GM10248 (cell line): ENCODE data around the gene DBI.

Source experiments
- CTCF ChIA-PET: fragments of 300-600 bp; sonication (Branson Sonifier 250); formaldehyde crosslinking; extraction: SDS; loops from one replicate; lab custom pipeline; 2021; ENCODE audit warnings: antibody characterized with exemption; lab: Yijun Ruan, JAX
- POLR2A ChIA-PET: fragments of 350-650 bp; sonication (Branson Sonifier 250); formaldehyde crosslinking; extraction: SDS; loops from one replicate; lab custom pipeline; 2020; ENCODE audit warnings: antibody characterized with exemption; lab: Yijun Ruan, JAX
- DNase-seq: peaks from one replicate; pipeline ENCODE4 v3.0.0; 2012; ENCODE audit errors: extremely low spot score
- TF ChIP-seq, protein P1 (sequence below): IDR thresholded peaks from 2 replicates; pipeline ENCODE4 v1.5.1; 2012; ENCODE audit warnings: mild to moderate bottlenecking, low read depth; ENCODE audit errors: extremely low read depth, missing control alignments, control extremely low read depth

DBI gene

DNA sequence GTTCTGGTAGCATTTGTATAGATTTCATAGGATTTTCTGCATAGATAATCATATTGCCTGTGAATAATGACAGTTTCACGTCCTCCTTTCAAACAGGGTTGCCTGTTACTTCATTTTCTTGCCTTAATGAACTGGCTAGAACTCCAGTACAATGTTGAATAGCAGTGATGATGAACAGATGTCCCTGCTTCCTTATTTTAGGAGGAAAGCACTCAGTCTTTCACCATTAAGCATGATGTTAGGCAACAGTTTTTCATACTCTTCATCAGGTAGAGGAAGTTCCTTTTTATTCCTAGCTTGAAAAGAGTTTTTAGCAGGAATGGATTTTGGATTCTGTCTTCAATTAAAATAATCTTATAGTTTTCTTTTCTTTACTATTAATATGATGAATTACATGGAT lies 39.8 kb upstream of the DBI start:
- DNase-seq: no peak
- CTCF ChIA-PET: no interaction called here
- TF ChIP-seq, protein P1, sequence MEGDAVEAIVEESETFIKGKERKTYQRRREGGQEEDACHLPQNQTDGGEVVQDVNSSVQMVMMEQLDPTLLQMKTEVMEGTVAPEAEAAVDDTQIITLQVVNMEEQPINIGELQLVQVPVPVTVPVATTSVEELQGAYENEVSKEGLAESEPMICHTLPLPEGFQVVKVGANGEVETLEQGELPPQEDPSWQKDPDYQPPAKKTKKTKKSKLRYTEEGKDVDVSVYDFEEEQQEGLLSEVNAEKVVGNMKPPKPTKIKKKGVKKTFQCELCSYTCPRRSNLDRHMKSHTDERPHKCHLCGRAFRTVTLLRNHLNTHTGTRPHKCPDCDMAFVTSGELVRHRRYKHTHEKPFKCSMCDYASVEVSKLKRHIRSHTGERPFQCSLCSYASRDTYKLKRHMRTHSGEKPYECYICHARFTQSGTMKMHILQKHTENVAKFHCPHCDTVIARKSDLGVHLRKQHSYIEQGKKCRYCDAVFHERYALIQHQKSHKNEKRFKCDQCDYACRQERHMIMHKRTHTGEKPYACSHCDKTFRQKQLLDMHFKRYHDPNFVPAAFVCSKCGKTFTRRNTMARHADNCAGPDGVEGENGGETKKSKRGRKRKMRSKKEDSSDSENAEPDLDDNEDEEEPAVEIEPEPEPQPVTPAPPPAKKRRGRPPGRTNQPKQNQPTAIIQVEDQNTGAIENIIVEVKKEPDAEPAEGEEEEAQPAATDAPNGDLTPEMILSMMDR: no peak
- POLR2A ChIA-PET: no interaction called here

DNA sequence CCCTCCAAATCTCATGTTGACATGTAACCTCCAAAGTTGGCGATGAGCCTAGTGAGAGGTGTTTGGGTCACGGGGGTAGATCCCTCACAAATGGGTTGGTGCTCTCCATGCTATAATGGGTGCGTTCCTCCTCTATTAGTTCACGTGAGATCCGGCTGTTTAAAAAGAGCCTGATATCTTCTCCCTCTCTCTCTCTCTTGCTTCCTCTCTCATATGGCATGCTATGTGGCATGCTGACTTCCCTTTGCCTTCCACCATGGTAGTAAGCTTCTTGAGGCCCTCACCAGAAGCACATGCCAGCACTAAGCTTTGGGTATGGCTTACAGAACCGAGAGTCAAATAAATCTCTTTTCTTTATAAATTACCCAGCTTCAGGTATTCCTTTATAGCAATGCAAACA lies 39.3 kb upstream of the DBI start:
- no peak for DNase-seq
- TF ChIP-seq, protein P1: no peak
- ChIA-PET CTCF (no interaction called here), POLR2A (no interaction called here)

DNA sequence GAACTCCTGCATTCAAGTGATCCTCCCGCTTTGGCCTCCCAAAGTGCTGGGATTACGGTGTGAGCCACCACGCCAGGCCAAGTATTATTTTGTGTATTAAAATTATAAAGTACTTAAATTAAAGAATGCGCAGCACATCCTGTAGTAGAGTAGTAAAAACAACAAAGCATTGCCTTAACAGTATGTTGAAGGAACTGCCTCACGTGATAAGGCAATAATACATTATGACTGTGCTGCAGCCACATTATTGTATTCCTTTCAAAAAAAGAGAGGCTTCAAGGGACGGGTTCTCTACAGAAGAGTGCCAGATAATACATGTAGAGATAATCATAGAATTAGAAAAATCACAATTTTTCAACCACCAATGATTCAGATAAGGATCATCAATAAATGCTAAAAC lies 33.8 kb upstream of the DBI start:
- POLR2A ChIA-PET: no interaction called here
- CTCF ChIA-PET: no interaction called here
- TF ChIP-seq, protein P1: no peak
- DNase-seq: no peak

DNA sequence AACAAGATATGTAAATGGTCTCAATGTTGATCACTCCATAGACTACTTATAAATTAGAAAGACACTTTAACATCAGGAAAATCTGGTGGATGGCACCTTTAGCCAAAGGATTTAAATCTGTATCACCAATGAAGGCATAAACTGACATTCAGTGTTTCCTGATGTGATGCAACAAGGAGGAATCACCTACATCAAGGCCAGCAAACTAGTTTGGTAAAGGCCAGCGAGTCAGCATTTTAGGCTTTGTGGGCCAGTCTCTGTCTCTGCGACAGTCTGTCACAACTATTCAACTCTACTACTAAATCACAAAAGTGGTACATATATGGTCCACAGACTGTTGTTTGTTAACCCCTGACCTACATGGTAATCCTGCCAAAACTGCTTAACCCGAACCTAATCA lies 33.4 kb upstream of the DBI start:
- TF ChIP-seq, protein P1: no peak
- ChIA-PET CTCF (no interaction called here), POLR2A (no interaction called here)
- no peak for DNase-seq

DNA sequence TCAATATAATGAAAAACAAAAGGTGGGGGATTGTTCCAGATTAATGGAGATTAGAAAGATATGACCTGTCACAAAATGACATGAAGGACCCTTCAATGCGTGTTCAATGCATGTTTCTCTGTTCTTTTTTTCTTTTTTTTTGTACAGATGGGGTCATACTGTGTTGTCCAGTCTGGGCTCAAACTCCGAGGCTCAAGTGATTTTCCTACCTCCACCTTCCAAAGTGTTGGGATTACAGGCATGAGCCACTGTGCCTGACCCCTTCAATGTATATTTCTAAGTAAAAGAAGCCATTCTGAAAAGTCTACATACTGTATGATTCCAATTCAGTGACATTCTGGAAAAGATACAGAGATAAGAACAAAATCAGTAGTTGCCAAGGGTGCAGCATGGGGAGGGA lies 32.9 kb upstream of the DBI start:
- no peak for DNase-seq
- ChIA-PET CTCF (no interaction called here), POLR2A (no interaction called here)
- TF ChIP-seq, protein P1: no peak

DNA sequence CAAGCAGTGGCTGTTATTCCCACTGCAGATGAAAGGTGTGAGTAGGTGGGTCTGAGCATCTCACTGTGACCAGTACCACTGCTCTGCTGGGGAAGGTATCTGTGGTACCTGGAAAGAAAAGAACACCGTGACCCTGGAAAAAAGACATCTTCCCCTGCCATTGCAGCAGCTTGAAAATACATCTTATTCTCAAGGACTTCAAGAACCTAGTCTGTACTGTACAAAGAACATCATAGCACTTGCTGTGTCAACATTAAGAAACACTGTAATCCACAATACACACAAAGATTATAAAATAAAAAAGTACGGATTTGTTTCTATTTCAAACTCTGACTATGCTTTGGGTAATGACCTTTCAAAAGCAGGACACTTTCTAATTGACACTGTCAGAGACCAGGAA lies 29.0 kb upstream of the DBI start:
- ChIA-PET POLR2A (no interaction called here), CTCF (interaction anchor here (0.8 to 1.0 kb wide), 2 partner anchors 12 to 456 kb away, joined by 3 to 4 read pairs; no protein-coding TSS in a partner anchor)
- no peak for DNase-seq
- TF ChIP-seq, protein P1: no peak

DNA sequence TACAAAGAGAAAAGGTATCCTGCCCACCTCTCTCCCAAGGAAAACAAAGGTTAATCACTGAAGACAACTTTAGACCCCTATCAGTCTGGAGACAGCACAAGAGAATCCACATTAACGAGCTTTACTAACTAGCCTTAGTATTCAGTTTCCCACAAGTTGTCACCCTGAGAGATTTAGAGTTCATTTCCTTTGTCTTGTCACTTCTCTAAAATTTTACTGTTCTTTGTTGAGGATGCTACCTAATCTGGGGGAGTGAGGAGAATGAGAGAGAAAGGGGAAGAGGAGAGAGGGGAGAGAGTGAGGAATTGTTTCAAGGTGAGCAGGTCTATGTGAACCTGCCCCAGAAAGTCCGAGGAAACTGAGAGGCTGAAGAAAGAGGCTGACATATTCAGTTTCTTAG lies 28.5 kb upstream of the DBI start:
- ChIA-PET POLR2A (no interaction called here), CTCF (interaction anchor here (0.8 to 1.0 kb wide), 2 partner anchors 11 to 457 kb away, joined by 3 to 4 read pairs; no protein-coding TSS in a partner anchor)
- TF ChIP-seq, protein P1: no peak
- no peak for DNase-seq
